Measurements from ENCODE around the gene CLCN7. TPM values are rescaled to one million over a fixed set of nuclear protein-coding genes. Genes with fewer than 3 reads are reported as not detected.

The CLCN7 gene
- total and polyA plus RNA-seq, 2 of the 13 experiments (the other 11 are each of a cell fraction or from before 2014, with no cell fraction given): 24.6 to 25.1 TPM

DNA sequence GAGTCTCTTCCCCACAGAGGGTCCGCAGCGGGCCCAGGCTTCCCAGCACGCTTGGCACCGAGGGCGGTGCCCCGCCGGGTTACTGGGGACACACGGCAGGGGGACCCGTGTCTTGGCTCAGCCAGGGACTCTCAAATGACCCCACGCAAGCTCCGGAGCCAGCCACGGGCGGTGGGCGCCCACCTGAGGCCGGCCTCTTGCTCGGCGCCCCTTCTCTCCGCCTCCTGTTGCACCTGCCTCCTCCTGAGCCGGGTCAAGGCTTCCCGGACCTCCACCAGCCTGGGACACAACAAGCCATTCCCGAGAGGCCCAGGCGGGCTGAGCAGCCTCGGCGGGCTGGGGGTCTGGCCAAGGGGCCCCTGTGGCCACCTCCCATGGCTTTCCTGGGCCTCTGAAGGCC, 32.1 kb downstream of the CLCN7 start:
- WGBS (ENCODE audit: low lambda C conversion rate): no CpG with 5 or more reads among the region's 24 CpGs
- FAIRE-seq (no peak), ATAC-seq (no peak), DNase-seq (ENCODE audit: low spot score) (no peak)
- H4K20me1 ChIP-seq (ENCODE audit: insufficient read depth, low read length): no peaks in the 10 kb centered on the region
- BruUV-seq (replicated peaks): no TSS peak
- H3K9ac ChIP-seq (ENCODE audit: insufficient read depth, low read depth, low read length): no peak overlapping the region
- H3K4me3 ChIP-seq (replicated peaks in 1 of 3; ENCODE audit: insufficient read depth in 1 of 3, low read depth in 2 of 3, low read length in 3 of 3): no peak overlapping the region
- no peaks in the 10 kb centered on the region for H3K79me2 ChIP-seq (ENCODE audit: insufficient read depth, low read length)
- TF ChIP-seq PHB2 (IDR thresholded peaks at IDR 0.05; ENCODE audit: partially characterized antibody): no peak
- TF ChIP-seq ZNF138 (CRISPR knock-in tag; IDR thresholded peaks at IDR 0.05; ENCODE audit: low read depth): no peak
- TF ChIP-seq MTA1 (CRISPR knock-in tag; IDR thresholded peaks at IDR 0.05; ENCODE audit: borderline replicate concordance): 0 out of 2 replicates have a peak, but pooled peaks have one; percentile 22
- intact Hi-C loops (cut with micrococcal nuclease; ENCODE audit: unreplicated experiment): no loop called here
- no peaks in the 10 kb centered on the region for H3K9me3 ChIP-seq (ENCODE audit: low read length)
- peaks cover 36% of the 10 kb centered on the region for H3K4me1 ChIP-seq (ENCODE audit: insufficient read depth, low read length)
- CTCF ChIA-PET (ENCODE audit: low intra/inter-chr PET ratio, low total read pairs): no interaction called here
- H3K4me2 ChIP-seq (ENCODE audit: low read depth, low read length): no peak overlapping the region
- H3K27me3 ChIP-seq (ENCODE audit: control insufficient read depth in 1 of 2, insufficient read depth in 2 of 2, low read length in 2 of 2): peaks cover 6 to 18% of the 10 kb centered on the region in 2 experiments; a peak in 4 of 5 replicates
- H3K27ac ChIP-seq (ENCODE audit: extremely low read length, insufficient read depth, low read length): no peak overlapping the region
- no peaks in the 10 kb centered on the region; a peak in 1 of 5 replicates for H3K36me3 ChIP-seq (replicated peaks in 1 of 2; ENCODE audit: control insufficient read depth in 1 of 2, insufficient read depth in 2 of 2, low read length in 2 of 2)
- POLR2A ChIA-PET: no interaction called here
- in situ Hi-C loops (cut with HindIII; ENCODE audit: extremely low pct_ligation_motif_present, low pct_unique_long_range_greater_than_20kb): no loop called here
- no peak overlapping the region for H2AFZ ChIP-seq (ENCODE audit: low read length)

DNA sequence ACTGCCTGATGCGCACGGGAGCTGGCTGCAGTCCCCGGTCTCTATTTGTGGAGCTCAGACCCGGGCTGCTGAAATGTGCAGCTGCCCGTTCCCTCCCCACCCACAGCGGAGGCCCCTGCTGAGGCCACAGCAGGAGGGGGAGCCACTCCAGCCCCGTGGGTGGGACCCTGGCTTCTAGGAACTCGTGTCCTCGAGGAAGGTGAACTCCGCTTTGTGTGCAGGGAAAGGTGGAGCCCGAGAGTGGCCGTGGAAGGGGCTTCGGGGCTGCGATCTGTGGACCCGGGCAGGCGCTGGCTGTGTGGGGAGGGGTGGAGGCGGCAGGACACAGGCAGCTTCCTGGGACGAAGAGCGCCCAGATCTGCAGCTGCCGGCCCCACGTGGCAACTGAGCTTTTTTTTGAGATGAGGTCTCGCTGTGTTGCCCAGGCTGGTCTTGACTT, 33.4 kb downstream of the CLCN7 start:
- H3K79me2 ChIP-seq (ENCODE audit: insufficient read depth, low read length): no peaks in the 10 kb centered on the region
- intact Hi-C loops (cut with micrococcal nuclease; ENCODE audit: unreplicated experiment) (no loop called here), in situ Hi-C loops (cut with HindIII; ENCODE audit: extremely low pct_ligation_motif_present, low pct_unique_long_range_greater_than_20kb) (no loop called here)
- H3K4me1 ChIP-seq (ENCODE audit: insufficient read depth, low read length): peaks cover 49% of the 10 kb centered on the region
- ChIA-PET CTCF (ENCODE audit: low intra/inter-chr PET ratio, low total read pairs) (no interaction called here), POLR2A (interaction anchor here (0.5 to 1.7 kb wide), 6 partner anchors 11 to 50 kb away, joined by 3 to 7 read pairs (median 3); partner anchors contain the start of genes PERCC1 and UQCC4)
- H3K9me3 ChIP-seq (ENCODE audit: low read length): no peaks in the 10 kb centered on the region
- H3K4me3 ChIP-seq (replicated peaks in 1 of 3; ENCODE audit: insufficient read depth in 1 of 3, low read depth in 2 of 3, low read length in 3 of 3): peak overlapping the region in 2 of 3 experiments; percentile 4 to 55; a peak in 2 of 6 replicates
- peak overlapping the region; percentile 43; the same call in 1 of the 2 replicates for H3K9ac ChIP-seq (ENCODE audit: insufficient read depth, low read depth, low read length)
- H3K27me3 ChIP-seq (ENCODE audit: control insufficient read depth in 1 of 2, insufficient read depth in 2 of 2, low read length in 2 of 2): peaks cover 6 to 22% of the 10 kb centered on the region in 2 experiments; a peak in 4 of 5 replicates
- no peak overlapping the region for H2AFZ ChIP-seq (ENCODE audit: low read length)
- no TSS peak for BruUV-seq (replicated peaks)
- no peaks in the 10 kb centered on the region; a peak in 1 of 5 replicates for H3K36me3 ChIP-seq (replicated peaks in 1 of 2; ENCODE audit: control insufficient read depth in 1 of 2, insufficient read depth in 2 of 2, low read length in 2 of 2)
- peak overlapping the region; percentile 68 for H3K4me2 ChIP-seq (ENCODE audit: low read depth, low read length)
- DNase-seq (ENCODE audit: low spot score) (no peak), FAIRE-seq (no peak), ATAC-seq (no peak; the same call in 2 of the 3 replicates)
- WGBS (ENCODE audit: low lambda C conversion rate): 9% methylated on average over 14 of the region's 22 CpGs
- no peaks in the 10 kb centered on the region for H4K20me1 ChIP-seq (ENCODE audit: insufficient read depth, low read length)
- H3K27ac ChIP-seq (ENCODE audit: extremely low read length, insufficient read depth, low read length): no peak overlapping the region
- TF ChIP-seq TBX2 (CRISPR knock-in tag; IDR thresholded peaks at IDR 0.05; ENCODE audit: borderline replicate concordance) (no peak), ZNF101 (CRISPR knock-in tag; IDR thresholded peaks at IDR 0.05; ENCODE audit: borderline replicate concordance, low read depth) (no peak), PHF20 (CRISPR knock-in tag; IDR thresholded peaks at IDR 0.05) (no peak), ARNT2 (CRISPR knock-in tag; IDR thresholded peaks at IDR 0.05; ENCODE audit: low read depth) (no peak), ZNF775 (CRISPR knock-in tag; IDR thresholded peaks at IDR 0.05; ENCODE audit: borderline replicate concordance) (no peak), BCL6 (CRISPR knock-in tag; IDR thresholded peaks at IDR 0.05) (peak; percentile 85), NR2C2 (CRISPR knock-in tag; IDR thresholded peaks at IDR 0.05; ENCODE audit: borderline replicate concordance) (no peak), ARNT (IDR thresholded peaks at IDR 0.05) (no peak), SMAD9 (CRISPR knock-in tag; IDR thresholded peaks at IDR 0.05) (no peak), ZNF546 (CRISPR knock-in tag; conservative IDR thresholded peaks at IDR 0.05) (peak; percentile 69; the same call in 1 of the 2 replicates), MYC (CRISPR knock-in tag; IDR thresholded peaks at IDR 0.05; ENCODE audit: borderline replicate concordance) (no peak), DNMT3B (CRISPR knock-in tag; conservative IDR thresholded peaks at IDR 0.05) (no peak), KDM2A (CRISPR knock-in tag; IDR thresholded peaks at IDR 0.05; ENCODE audit: borderline replicate concordance, low read depth) (peak; percentile 22; the same call in 1 of the 2 replicates), ELK4 (CRISPR knock-in tag; IDR thresholded peaks at IDR 0.05; ENCODE audit: borderline replicate concordance) (no peak), SCMH1 (CRISPR knock-in tag; IDR thresholded peaks at IDR 0.05; ENCODE audit: borderline replicate concordance) (no peak), MIER2 (CRISPR knock-in tag; IDR thresholded peaks at IDR 0.05) (no peak), ONECUT2 (CRISPR knock-in tag; IDR thresholded peaks at IDR 0.05) (no peak)
